Nephron progenitor cell (in vitro differentiated cells): Measurements from ENCODE around the gene PYGB.
A peak's percentile ranks its signal among the peaks of the same experiment; 100 is the strongest.

Experiments
- DNase-seq: peaks from one replicate; pipeline ENCODE4 v3.0.0; 2021
- H3K27ac Mint-ChIP-seq: 2 replicates; pipeline ENCODE4 v1.8.0; 2021; ENCODE audit warnings: mild to moderate bottlenecking, moderate library complexity, mixed read lengths
- H3K27me3 Mint-ChIP-seq: 2 replicates; pipeline ENCODE4 v1.8.0; 2021; ENCODE audit warnings: mild to moderate bottlenecking, low read depth, mixed read lengths; ENCODE audit not compliant: poor library complexity
- H3K36me3 Mint-ChIP-seq: 2 replicates; pipeline ENCODE4 v1.8.0; 2021; ENCODE audit warnings: low read depth, mixed read lengths
- H3K4me1 Mint-ChIP-seq: 2 replicates; pipeline ENCODE4 v1.8.0; 2021; ENCODE audit warnings: mixed read lengths
- H3K4me3 Mint-ChIP-seq: 2 replicates; pipeline ENCODE4 v1.8.0; 2021; ENCODE audit warnings: mild to moderate bottlenecking, moderate library complexity, mixed read lengths
- H3K9me3 Mint-ChIP-seq: 2 replicates; pipeline ENCODE4 v1.8.0; 2021; ENCODE audit warnings: mild to moderate bottlenecking, moderate library complexity, mixed read lengths
- TF ChIP-seq, protein P1 (sequence below): fragments of 200-600 bp; sonication (generic); IDR thresholded peaks from 2 replicates; pipeline ENCODE4 v1.5.0; 2021; ENCODE audit warnings: antibody characterized with exemption

Gene PYGB

DNA sequence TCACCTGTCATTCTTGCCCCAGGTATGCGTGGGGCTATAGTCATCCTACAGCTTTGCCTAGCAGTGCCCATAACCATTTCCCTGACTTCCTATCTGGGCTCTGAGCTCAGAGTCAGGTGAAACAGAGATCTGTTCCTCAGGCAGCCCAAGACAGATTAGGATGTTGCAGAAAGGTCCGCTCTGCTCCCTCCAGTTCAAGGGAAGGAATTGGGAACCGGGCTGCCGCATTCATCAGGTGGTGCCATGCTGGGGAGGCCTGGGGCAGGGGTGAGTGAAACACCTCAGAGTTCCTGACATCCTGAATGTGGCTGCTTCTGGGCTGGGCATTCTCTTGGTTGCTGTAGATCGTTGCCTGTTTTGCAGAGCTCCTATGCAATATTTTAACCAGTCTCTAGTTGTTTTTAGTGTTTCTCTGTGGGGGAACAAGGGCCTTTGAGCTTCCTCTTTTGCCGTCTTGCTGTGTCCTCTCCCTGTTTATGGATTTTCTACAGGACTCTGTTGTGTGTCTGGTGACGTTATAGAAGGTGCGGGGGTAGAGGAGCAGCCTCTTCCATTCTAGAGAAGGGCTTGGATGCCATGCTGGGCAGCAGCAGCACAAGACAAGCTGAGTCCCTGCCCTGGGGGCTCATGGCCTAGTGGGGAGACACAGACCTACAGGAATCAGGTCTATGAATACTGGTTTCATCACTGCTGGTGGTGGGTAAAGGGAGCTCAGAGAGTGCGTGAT is 43.2 kb upstream of the PYGB start:
- TF ChIP-seq, protein P1, sequence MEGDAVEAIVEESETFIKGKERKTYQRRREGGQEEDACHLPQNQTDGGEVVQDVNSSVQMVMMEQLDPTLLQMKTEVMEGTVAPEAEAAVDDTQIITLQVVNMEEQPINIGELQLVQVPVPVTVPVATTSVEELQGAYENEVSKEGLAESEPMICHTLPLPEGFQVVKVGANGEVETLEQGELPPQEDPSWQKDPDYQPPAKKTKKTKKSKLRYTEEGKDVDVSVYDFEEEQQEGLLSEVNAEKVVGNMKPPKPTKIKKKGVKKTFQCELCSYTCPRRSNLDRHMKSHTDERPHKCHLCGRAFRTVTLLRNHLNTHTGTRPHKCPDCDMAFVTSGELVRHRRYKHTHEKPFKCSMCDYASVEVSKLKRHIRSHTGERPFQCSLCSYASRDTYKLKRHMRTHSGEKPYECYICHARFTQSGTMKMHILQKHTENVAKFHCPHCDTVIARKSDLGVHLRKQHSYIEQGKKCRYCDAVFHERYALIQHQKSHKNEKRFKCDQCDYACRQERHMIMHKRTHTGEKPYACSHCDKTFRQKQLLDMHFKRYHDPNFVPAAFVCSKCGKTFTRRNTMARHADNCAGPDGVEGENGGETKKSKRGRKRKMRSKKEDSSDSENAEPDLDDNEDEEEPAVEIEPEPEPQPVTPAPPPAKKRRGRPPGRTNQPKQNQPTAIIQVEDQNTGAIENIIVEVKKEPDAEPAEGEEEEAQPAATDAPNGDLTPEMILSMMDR, result no peak
- Mint-ChIP-seq H3K27me3 (peaks cover 3% of the 10 kb centered on the region), H3K27ac (peak overlapping the region; percentile 23)

GRCh38 chr20:25205277-25206062 is 42.4 kb upstream of the PYGB start:
- TF ChIP-seq, protein P1, result no peak
- H3K27me3 Mint-ChIP-seq, result peaks cover 3% of the 10 kb centered on the region
- peaks cover 18% of the 10 kb centered on the region for H3K4me1 Mint-ChIP-seq
- no peak for DNase-seq
- peak overlapping the region; percentile 23 for H3K27ac Mint-ChIP-seq
- peaks cover 21% of the 10 kb centered on the region for H3K9me3 Mint-ChIP-seq
- H3K36me3 Mint-ChIP-seq, result peaks cover 41% of the 10 kb centered on the region
- no peak overlapping the region for H3K4me3 Mint-ChIP-seq

More for the DNA sequence above, 43.2 kb upstream of the PYGB start:
- DNase-seq, result no peak
- Mint-ChIP-seq H3K9me3 (peaks cover 21% of the 10 kb centered on the region), H3K4me3 (no peak overlapping the region), H3K4me1 (peaks cover 26% of the 10 kb centered on the region), H3K36me3 (peaks cover 38% of the 10 kb centered on the region)

DNA sequence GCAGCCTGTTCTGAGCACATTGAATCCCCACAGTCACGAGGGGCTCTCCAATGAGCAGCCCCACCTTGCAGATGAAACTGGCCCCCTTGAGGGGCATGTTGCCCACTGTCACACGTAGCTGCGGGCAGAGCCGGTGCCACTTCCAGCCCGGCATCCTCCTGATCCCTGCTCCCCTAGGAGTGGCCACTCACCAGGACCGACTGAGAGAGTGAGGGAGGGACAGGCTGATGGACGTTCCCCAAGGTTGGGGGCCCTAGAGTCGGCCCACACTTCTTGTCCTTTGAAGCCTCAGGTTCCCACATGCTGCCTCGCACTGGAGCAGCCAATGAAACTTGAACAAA is 41.9 kb upstream of the PYGB start:
- no peak for DNase-seq
- TF ChIP-seq, protein P1, result no peak
- no peak overlapping the region for H3K4me3 Mint-ChIP-seq
- H3K27me3 Mint-ChIP-seq, result peaks cover 3% of the 10 kb centered on the region
- peaks cover 21% of the 10 kb centered on the region for H3K9me3 Mint-ChIP-seq
- no peak overlapping the region for H3K27ac Mint-ChIP-seq
- peaks cover 13% of the 10 kb centered on the region for H3K4me1 Mint-ChIP-seq
- peaks cover 36% of the 10 kb centered on the region for H3K36me3 Mint-ChIP-seq

DNA sequence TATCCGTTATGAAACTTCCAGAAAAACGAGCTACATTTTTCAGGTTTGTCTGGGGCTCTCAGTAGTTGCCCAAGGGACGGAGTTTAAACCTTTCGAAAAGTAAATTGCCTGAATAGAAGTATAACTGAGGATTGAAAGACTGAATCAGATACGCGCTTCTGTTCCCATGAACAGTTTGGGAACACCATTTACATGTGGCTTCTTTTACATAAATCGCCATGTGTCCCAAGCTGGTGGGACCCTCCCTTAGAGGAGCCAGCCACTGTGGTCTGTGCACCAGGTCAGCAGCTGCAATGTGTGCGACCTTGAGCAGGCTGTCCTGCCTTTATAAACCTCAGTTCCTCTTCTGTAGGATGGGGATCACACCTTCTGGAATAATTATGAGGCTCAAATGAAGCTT is 41.3 kb upstream of the PYGB start:
- no peak overlapping the region for H3K27ac Mint-ChIP-seq
- peaks cover 3% of the 10 kb centered on the region for H3K27me3 Mint-ChIP-seq
- TF ChIP-seq, protein P1, result no peak
- H3K4me1 Mint-ChIP-seq, result peaks cover 11% of the 10 kb centered on the region
- no peak overlapping the region for H3K4me3 Mint-ChIP-seq
- DNase-seq, result no peak
- H3K9me3 Mint-ChIP-seq, result peaks cover 21% of the 10 kb centered on the region
- peaks cover 36% of the 10 kb centered on the region for H3K36me3 Mint-ChIP-seq

DNA sequence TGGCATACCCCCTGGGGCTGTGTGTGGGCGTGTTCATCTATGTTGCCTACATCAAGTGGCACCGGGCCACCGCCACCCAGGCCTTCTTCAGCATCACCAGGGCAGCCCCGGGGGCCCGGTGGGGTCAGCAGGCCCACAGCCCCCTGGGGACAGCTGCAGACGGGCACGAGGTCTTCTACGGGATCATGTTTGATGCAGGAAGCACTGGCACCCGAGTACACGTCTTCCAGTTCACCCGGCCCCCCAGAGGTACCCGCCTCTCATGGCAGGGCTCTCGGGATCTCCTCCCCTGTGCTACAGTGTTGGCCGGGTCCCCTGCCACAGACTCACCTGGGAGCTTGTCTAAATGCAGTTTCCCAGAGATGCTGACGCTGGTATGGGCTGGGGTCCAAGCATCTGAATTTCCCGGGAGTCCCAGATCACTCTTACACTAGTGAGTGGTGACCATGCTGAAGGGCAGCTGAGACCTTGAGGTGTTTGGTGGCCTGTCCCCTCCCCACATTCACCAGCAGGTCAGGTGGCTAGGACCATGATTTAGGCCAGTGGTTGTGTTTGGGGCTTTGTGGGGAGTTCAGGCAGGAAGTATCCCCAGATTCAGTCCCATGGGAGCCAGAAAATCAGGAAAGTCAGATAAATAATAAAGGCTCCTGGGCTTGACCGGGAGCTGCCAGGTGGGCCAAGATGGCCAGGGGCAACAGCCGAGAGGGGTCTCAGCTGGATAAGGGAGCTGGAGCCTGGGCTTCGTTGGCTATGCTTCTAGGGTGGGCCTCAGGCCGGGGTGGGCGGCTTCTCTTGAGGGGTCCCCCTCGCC is 40.5 kb upstream of the PYGB start:
- TF ChIP-seq, protein P1, result no peak
- H3K27me3 Mint-ChIP-seq, result peaks cover 3% of the 10 kb centered on the region
- DNase-seq, result no peak
- peaks cover 17% of the 10 kb centered on the region for H3K9me3 Mint-ChIP-seq
- peaks cover 11% of the 10 kb centered on the region for H3K4me1 Mint-ChIP-seq
- peaks cover 34% of the 10 kb centered on the region for H3K36me3 Mint-ChIP-seq
- peak overlapping the region; percentile 60 for H3K27ac Mint-ChIP-seq
- no peak overlapping the region for H3K4me3 Mint-ChIP-seq
